BJ (cell line): ENCODE results near the gene PCDH8. TPM values are rescaled to one million over a fixed set of nuclear protein-coding genes. Genes with fewer than 3 reads are reported as not detected.

ENCODE experiments used
- CTCF ChIA-PET: fragments of 350-600 bp; formaldehyde crosslinking; extraction: SDS; loops from one replicate; lab custom pipeline; 2021; ENCODE audit warnings: antibody characterized with exemption, inconsistent platforms; lab: Yijun Ruan, JAX
- POLR2A ChIA-PET: fragments of 300-600 bp; sonication (Branson Sonifier 250); formaldehyde crosslinking; extraction: SDS; loops from one replicate; lab custom pipeline; 2021; ENCODE audit warnings: antibody characterized with exemption; lab: Charles Lee
- DNase-seq: peaks from one replicate; pipeline ENCODE4 v3.0.0-alpha.2; 2011; ENCODE audit warnings: low read depth
- H3K27me3 ChIP-seq: 2 replicates; pipeline ENCODE4 v1.6.0; 2011; ENCODE audit warnings: low read length; ENCODE audit not compliant: control insufficient read depth, insufficient read depth
- H3K36me3 ChIP-seq: 2 replicates; pipeline ENCODE4 v1.5.1; 2011; ENCODE audit warnings: low read length; ENCODE audit not compliant: control insufficient read depth, insufficient read depth
- H3K4me3 ChIP-seq: 2 replicates; pipeline ENCODE4 v1.5.1; 2011; ENCODE audit warnings: low read depth, mild to moderate bottlenecking, control low read depth, low read length
- polyA minus RNA-seq: library from RNA; depleted of rRNA, polyadenylated mRNA; stranded (reverse); fragments of >200 nt; gene quantifications from 2 replicates; pipeline ENCODE4 v1.2.3, GENCODE V29; 2011; rRNA and poly(A)+ RNA removed
- polyA plus RNA-seq: library from polyadenylated mRNA; depleted of rRNA; stranded (reverse); fragments of >200 nt; gene quantifications from 2 replicates; pipeline ENCODE4 v1.2.3, GENCODE V29; 2011; rRNA removed
- TF ChIP-seq, protein P1 (sequence below): IDR thresholded peaks from 2 replicates; pipeline ENCODE4 v1.5.1; 2011; ENCODE audit warnings: low read depth, mild to moderate bottlenecking, control low read depth, inconsistent platforms, low read length, moderate library complexity; ENCODE audit not compliant: insufficient read depth

The PCDH8 gene
- polyA plus RNA-seq (0.83 and 1.8 TPM in 2 replicates), polyA minus RNA-seq (1.6 and 3.6 TPM in 2 replicates)

DNA sequence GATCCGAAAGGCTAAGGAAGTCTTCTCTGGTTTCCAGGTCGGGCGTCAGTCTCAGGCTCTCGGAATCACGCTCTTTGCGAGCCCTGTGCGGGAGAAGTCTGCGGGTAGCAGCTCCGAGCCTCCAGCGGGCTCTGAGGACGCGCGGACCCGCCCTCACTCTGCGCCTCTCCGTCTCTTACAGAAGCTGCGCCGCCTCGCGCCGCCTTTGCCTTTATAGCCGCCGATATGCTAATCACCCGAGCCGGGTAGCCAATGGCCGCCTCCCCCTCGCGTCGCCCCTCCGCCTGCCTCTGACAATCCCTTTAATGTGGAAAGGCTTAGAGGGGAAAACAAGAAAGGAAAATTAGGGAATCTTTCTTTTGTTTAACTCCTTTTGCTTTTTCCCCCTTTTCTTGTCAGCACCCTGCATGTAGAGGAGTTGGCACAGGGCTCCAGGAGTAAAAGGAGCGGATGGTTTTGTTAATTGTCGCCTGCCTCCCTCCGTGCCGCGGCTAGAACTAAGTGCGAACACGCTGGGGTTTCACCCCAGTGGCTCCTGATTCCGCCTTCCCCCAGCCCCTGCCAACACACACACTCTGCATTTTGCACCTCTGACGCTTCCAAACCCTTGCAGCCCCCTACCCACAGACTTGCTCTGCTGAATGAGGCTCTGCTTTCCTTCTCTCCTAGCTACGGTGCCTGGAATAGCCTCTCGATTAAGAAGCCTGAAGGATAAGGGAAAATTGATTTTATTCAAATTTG is at the start of gene PCDH8:
PCDH8 (minus strand) TSS at position 186 of the 741 bp plus-strand sequence. CDS start 204 bp downstream, outside the sequence.
- POLR2A ChIA-PET: no interaction called here
- Histone ChIP-seq H3K36me3 (no peaks in the 10 kb centered on the region), H3K4me3 (no peak within 1 kb of the TSS; the same call in 1 of the 2 replicates), H3K27me3 (peaks cover 37% of the 10 kb centered on the region)
- CTCF ChIA-PET: interaction anchor here (0.6 to 1.2 kb wide), 2 partner anchors 343 to 353 kb away, joined by 3 read pairs; no protein-coding TSS in a partner anchor
- TF ChIP-seq, protein P1, sequence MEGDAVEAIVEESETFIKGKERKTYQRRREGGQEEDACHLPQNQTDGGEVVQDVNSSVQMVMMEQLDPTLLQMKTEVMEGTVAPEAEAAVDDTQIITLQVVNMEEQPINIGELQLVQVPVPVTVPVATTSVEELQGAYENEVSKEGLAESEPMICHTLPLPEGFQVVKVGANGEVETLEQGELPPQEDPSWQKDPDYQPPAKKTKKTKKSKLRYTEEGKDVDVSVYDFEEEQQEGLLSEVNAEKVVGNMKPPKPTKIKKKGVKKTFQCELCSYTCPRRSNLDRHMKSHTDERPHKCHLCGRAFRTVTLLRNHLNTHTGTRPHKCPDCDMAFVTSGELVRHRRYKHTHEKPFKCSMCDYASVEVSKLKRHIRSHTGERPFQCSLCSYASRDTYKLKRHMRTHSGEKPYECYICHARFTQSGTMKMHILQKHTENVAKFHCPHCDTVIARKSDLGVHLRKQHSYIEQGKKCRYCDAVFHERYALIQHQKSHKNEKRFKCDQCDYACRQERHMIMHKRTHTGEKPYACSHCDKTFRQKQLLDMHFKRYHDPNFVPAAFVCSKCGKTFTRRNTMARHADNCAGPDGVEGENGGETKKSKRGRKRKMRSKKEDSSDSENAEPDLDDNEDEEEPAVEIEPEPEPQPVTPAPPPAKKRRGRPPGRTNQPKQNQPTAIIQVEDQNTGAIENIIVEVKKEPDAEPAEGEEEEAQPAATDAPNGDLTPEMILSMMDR: no peak
- no peak for DNase-seq

- TF ChIP-seq, protein P1: peak; percentile 47
- Histone ChIP-seq H3K4me3 (no peak overlapping the region), H3K27me3 (no peaks in the 10 kb centered on the region), H3K36me3 (no peaks in the 10 kb centered on the region)
- POLR2A ChIA-PET: interaction anchor here (0.6 kb wide), 1 partner anchor 50 kb away, joined by 12 read pairs; no protein-coding TSS in a partner anchor
- CTCF ChIA-PET: interaction anchor here (0.9 to 1.2 kb wide), 2 partner anchors 11 to 19 kb away, joined by 3 to 5 read pairs; no protein-coding TSS in a partner anchor
- no peak for DNase-seq
Measured at GRCh38 chr13:52896827-52897659, 48.6 kb upstream of the PCDH8 start.

DNA sequence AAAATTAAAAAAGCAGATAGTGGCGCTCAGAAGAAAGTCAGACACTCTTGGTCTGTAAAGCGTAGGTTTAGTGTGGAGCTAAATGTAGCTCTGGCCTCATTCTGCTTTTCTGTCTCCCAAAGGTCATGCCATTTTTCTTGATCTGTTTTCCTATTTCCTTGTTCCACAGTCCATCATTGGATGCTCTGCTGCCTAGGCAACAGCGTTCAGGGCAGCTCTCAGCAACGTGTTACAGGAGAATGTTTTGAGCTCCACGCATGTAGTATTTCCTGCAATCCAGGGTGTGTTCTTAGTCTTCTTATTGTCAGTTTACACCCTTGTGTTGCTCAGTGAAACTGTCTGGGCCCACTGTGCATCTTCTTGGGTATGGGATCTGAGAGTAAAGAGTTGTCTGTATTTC is 46.0 kb upstream of the PCDH8 start:
- POLR2A ChIA-PET: no interaction called here
- CTCF ChIA-PET: no interaction called here

DNA sequence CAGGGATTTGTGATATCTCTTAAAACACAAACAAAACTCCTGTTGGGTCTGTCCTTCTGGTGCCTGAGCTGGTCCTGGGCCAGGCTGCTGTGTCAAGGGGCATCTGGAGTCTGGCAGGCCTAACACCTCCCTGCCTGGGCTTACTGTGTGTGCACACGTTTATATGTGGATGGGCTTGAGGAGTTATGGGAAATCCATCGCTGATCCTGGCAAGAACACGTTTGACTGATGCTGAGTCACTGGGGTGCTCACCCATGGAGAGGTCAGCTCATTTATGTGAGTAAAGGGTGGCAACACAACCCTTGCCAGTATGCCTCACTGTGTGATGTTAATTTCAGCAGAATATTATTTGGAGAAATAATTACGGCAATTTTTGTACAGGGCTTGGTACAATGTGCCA is 44.5 kb upstream of the PCDH8 start:
- TF ChIP-seq, protein P1: no peak
- no peaks in the 10 kb centered on the region for H3K27me3 ChIP-seq
- H3K36me3 ChIP-seq: no peaks in the 10 kb centered on the region
- POLR2A ChIA-PET: no interaction called here
- H3K4me3 ChIP-seq: no peak overlapping the region
- CTCF ChIA-PET: no interaction called here
- no peak for DNase-seq

More for the DNA sequence above, 46.0 kb upstream of the PCDH8 start:
- Histone ChIP-seq H3K36me3 (no peaks in the 10 kb centered on the region), H3K27me3 (no peaks in the 10 kb centered on the region), H3K4me3 (no peak overlapping the region)
- DNase-seq: no peak
- TF ChIP-seq, protein P1: no peak

DNA sequence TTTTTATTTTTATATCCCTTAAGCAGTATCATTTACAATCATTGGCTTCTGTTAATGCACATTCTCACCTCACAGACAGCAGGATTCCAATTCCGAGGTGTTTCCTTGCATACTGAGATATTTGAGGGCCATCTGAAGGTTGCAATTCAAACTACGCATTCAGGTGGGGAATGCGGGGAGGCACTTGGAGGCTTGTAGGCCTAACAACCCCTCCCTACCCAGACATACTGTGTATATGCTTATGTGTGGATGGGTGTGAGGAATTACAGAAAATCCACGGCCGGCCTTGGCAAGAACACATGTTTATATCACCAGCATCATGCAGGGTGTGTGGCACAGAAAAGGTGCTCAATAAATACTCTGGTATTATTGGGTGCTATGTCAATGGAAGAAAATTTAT is 43.3 kb upstream of the PCDH8 start:
- TF ChIP-seq, protein P1: no peak
- H3K36me3 ChIP-seq: no peaks in the 10 kb centered on the region
- no peak overlapping the region for H3K4me3 ChIP-seq
- no peaks in the 10 kb centered on the region for H3K27me3 ChIP-seq
- no peak for DNase-seq
- ChIA-PET CTCF (no interaction called here), POLR2A (no interaction called here)
